ENCODE measurements around the gene ATG9B. TPM values are rescaled to one million over a fixed set of nuclear protein-coding genes. Genes with fewer than 3 reads are reported as not detected.

The ATG9B gene
- total and polyA plus RNA-seq, 2 donors (not counting 3 experiments of a cell fraction or from before 2014, with no cell fraction given), result 0.04 TPM; not detected in 1

- intact Hi-C loops (cut with micrococcal nuclease), result no loop called here
- Histone ChIP-seq H3K9me1 (replicated peaks; ENCODE audit: control insufficient read depth, extremely low read depth, insufficient read depth, low read length) (no peaks in the 10 kb centered on the region), H4K20me1 (replicated peaks; ENCODE audit: control insufficient read depth, extremely low read depth, insufficient read depth, low read length) (no peaks in the 10 kb centered on the region), H3K4me3 (replicated peaks in 1 of 3; ENCODE audit: insufficient read depth in 1 of 3, low read depth in 1 of 3, low read length in 3 of 3) (no peak overlapping the region), H3K9ac (replicated peaks; ENCODE audit: extremely low read depth, insufficient read depth, low read length) (no peak overlapping the region), H3K4me2 (ENCODE audit: insufficient read depth, low read length) (no peak overlapping the region), H3K9me3 (replicated peaks; ENCODE audit: control insufficient read depth, insufficient read depth, low read length) (no peaks in the 10 kb centered on the region), H2AFZ (ENCODE audit: low read depth, low read length) (no peak overlapping the region), H3K79me2 (ENCODE audit: control insufficient read depth, insufficient read depth, low read length) (no peaks in the 10 kb centered on the region), H3K27me3 (ENCODE audit: control insufficient read depth in 2 of 2, insufficient read depth in 2 of 2, low read length in 2 of 2) (no peaks in the 10 kb centered on the region), H3K27ac (ENCODE audit: insufficient read depth, low read depth, low read length) (no peak overlapping the region), H3K4me1 (ENCODE audit: control insufficient read depth, extremely low read depth, insufficient read depth, low read length) (peaks cover 31% of the 10 kb centered on the region), H3K36me3 (ENCODE audit: control insufficient read depth in 2 of 2, extremely low read depth in 1 of 2, insufficient read depth in 2 of 2, low read length in 2 of 2) (peaks cover 0 to 45% of the 10 kb centered on the region in 2 experiments)
- CTCF ChIA-PET, result interaction anchor here (1.0 to 1.6 kb wide), 2 partner anchors 17 kb away, joined by 3 to 6 read pairs; no protein-coding TSS in a partner anchor
- POLR2A ChIA-PET, result no interaction called here
- no TSS peak for BruUV-seq (replicated peaks)
- no peak for TF ChIP-seq MAX (IDR thresholded peaks at IDR 0.05; ENCODE audit: insufficient read depth, insufficient read length)
- TF ChIP-seq POLR2A (IDR thresholded peaks at IDR 0.05; ENCODE audit: low read depth, low read length), result no peak
- no peak for TF ChIP-seq POLR2AphosphoS5 (IDR thresholded peaks at IDR 0.05; ENCODE audit: insufficient read depth, low read depth, low read length)
- no peak for TF ChIP-seq CTCF (IDR thresholded peaks at IDR 0.05; ENCODE audit: extremely low read depth in 1 of 2, insufficient read depth in 1 of 2, low read depth in 1 of 2, low read length in 2 of 2)
- no peak for TF ChIP-seq EZH2 (IDR thresholded peaks at IDR 0.05; ENCODE audit: borderline replicate concordance, low read depth, low read length, severe bottlenecking)
- no peak for TF ChIP-seq MYC (IDR thresholded peaks at IDR 0.05; ENCODE audit: low read depth, low read length)
- no peak for TF ChIP-seq JUN (IDR thresholded peaks at IDR 0.05; ENCODE audit: borderline replicate concordance, insufficient read depth, insufficient read length, low read depth)
- TF ChIP-seq FOS (IDR thresholded peaks at IDR 0.05; ENCODE audit: borderline replicate concordance, insufficient read depth, low read length), result no peak
- TF ChIP-seq GATA2 (IDR thresholded peaks at IDR 0.05; ENCODE audit: insufficient read depth, insufficient read length, low read depth, low read length), result no peak
- DNase-seq (ENCODE audit: low read depth, low spot score), result no peak
- dilution Hi-C loops (cut with MboI; ENCODE audit: extremely low pct_ligation_motif_present, low sequenced_read_pairs), result no loop called here
- FAIRE-seq, result no peak
Observed at GRCh38 chr7:151001546-151001945, 22.7 kb downstream of the ATG9B start.
